GM18520 (cell line): ENCODE results near the gene TMF1.
A peak's percentile ranks its signal among the peaks of the same experiment; 100 is the strongest.

Source experiments
- ATAC-seq: cut with Tn5 transposase; IDR thresholded peaks from one replicate; pipeline ENCODE4 v1.9.1; 2021; ENCODE audit not compliant: unreplicated experiment

TMF1 gene

GRCh38 chr3:69051756-69052471 is at the start of gene TMF1:
Gene TMF1, minus strand, starts transcription at chr3:69052333. Its CDS starts 247 bp downstream, at chr3:69052086.
- peak; percentile 98 for ATAC-seq

- no peak for ATAC-seq
Observed at GRCh38 chr3:69099576-69099975, 47.4 kb upstream of the TMF1 start.

GRCh38 chr3:69097407-69098086 is 45.4 kb upstream of the TMF1 start:
- no peak for ATAC-seq

GRCh38 chr3:69096299-69096698 is 44.2 kb upstream of the TMF1 start:
- no peak for ATAC-seq

- no peak for ATAC-seq
Observed at GRCh38 chr3:69095636-69096035, 43.5 kb upstream of the TMF1 start.

- no peak for ATAC-seq
Observed at GRCh38 chr3:69094467-69095205, 42.5 kb upstream of the TMF1 start.

GRCh38 chr3:69092030-69092516 is 39.9 kb upstream of the TMF1 start:
- peak; percentile 82 for ATAC-seq

- no peak for ATAC-seq
Observed at GRCh38 chr3:69091389-69092029, 39.4 kb upstream of the TMF1 start.

GRCh38 chr3:69090021-69090420 is 37.9 kb upstream of the TMF1 start:
- no peak for ATAC-seq

GRCh38 chr3:69088063-69088462 is 35.9 kb upstream of the TMF1 start:
- no peak for ATAC-seq

- ATAC-seq = no peak
Observed at GRCh38 chr3:69087030-69087791, 35.1 kb upstream of the TMF1 start.

GRCh38 chr3:69085833-69086722 is 33.9 kb upstream of the TMF1 start:
- no peak for ATAC-seq

- no peak for ATAC-seq
Observed at GRCh38 chr3:69085168-69085832, 33.2 kb upstream of the TMF1 start.

GRCh38 chr3:69084326-69085167 is 32.4 kb upstream of the TMF1 start, which contains the start of gene ARL6IP5:
Gene ARL6IP5, plus strand, starts transcription at chr3:69084937. Its CDS starts 111 bp downstream, at chr3:69085048.
- ATAC-seq = peak; percentile 34

GRCh38 chr3:69082805-69083204 is 30.7 kb upstream of the TMF1 start:
- ATAC-seq = peak; percentile 54

GRCh38 chr3:69082361-69082760 is 30.2 kb upstream of the TMF1 start:
- ATAC-seq = no peak

GRCh38 chr3:69081583-69082262 is 29.6 kb upstream of the TMF1 start:
- peak; percentile 17 for ATAC-seq
